ENCODE data around the gene INO80E. TPM values are rescaled to one million over a fixed set of nuclear protein-coding genes. Genes with fewer than 3 reads are reported as not detected.
A peak's percentile ranks its signal among the peaks of the same experiment; 100 is the strongest.

Gene INO80E
- total RNA-seq, 1 donor, result 21.8 TPM

GRCh38 chr16:29991571-29991904 lies 4.5 kb upstream of the INO80E start:
- no peak for DNase-seq (ENCODE audit: low read depth in 2 of 3, low spot score in 2 of 3)

DNA sequence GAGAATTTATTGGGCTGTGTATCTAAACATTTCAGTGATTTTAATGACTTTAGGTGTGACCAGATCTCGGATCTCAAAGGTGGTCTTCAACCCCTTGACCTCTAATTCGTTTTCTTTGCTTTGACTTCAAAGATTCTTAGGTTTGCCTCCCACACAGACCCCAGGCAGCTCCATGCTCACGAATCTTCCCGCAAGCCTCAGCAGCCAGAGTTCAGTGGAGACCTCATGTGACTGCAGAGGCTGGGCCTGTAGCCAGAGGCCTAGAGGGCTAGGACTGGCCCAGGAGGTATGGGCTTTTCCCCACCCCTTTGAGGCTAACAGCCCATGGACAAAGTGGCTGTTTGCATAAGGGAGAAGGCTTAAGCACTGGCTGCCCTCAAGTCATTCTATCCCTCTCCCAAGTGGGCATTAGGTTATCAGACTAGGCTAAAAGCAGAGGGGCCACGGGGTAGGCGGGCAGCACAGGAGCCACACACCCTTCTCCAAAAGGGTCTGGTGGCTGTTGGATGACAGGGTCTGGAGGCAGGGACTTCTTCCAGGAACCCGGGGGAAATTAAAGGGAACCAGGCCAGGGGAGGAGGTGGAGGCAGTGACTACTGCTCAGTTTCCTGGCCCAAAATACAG lies 3.6 kb upstream of the INO80E start:
- no peak for DNase-seq (ENCODE audit: low read depth in 2 of 3, low spot score in 2 of 3)

DNA sequence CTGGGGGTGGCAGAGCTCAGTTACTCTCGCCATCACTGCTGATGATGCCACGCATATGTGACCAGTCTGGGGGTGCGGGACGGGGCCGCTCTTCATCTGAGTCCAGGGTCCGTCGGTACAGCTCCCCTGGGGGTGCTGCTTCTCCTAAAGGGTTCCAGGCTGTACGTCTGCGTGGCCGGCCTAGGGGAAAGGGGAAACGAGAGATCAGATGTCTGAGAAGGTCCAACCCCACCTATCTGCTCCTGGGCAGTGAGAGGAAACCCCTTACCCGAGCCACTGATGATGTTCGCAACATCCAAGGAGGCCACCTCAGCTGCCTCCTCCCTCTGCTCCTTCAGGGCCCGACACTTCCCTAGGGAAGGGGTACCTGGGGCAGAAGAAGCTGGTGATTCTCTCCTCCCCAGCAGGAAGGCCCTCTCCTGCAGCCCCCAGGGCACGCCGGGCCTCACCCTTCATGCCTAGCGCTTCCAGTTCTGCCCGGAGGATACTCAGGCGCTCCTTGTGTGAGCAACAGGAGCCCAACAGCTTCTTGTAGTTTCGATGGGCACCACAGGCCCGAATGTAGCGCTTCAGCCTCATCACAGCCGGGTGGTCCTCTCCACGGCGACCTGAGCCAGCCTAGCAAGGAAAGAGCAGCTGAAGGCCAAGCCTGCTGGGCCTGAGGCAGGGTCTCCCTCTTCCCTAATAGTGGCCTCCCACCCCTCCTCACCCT lies 2.7 kb upstream of the INO80E start:
- DNase-seq (ENCODE audit: low read depth in 2 of 3, low spot score in 2 of 3), result no peak

- no peak for DNase-seq (ENCODE audit: low read depth in 2 of 3, low spot score in 2 of 3)
Measured at GRCh38 chr16:29993903-29994599, 2.0 kb upstream of the INO80E start.

DNA sequence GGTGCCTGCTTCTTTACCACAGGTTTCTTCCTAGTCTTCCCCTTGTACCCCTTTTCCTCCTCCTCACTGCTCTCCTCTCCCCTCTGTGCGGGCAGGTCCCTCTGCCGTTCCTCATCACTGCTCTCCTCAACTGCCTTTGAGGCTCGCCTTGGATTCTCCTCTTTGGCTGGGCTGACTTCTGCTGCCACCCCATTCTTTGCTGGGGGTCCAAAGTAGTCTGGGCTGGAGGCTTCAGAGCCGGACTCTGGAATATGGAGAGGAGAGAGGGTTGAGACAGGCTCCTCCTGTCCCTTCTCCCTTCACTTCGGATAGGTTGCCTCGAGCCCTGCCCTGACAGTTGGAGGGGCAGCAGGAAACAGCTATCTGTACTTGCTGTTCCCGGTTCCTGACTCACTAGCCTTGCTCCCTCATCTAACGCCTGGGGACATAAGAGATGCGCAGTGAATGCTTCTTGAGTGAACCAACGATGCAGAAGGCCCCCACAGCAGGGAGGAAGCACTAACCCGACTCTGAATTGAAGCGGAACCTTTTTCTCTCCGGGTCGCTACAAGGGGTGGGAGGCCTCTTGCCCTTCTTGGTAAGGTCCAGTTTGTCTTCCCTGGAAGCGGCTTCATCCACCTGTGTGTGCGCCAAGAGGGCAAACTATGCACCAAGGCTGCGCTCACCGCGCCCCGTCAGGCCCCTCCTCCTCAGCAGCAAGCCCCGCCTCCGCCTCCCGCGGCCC lies 1.3 kb upstream of the INO80E start:
- no peak for DNase-seq (ENCODE audit: low read depth in 2 of 3, low spot score in 2 of 3)

DNA sequence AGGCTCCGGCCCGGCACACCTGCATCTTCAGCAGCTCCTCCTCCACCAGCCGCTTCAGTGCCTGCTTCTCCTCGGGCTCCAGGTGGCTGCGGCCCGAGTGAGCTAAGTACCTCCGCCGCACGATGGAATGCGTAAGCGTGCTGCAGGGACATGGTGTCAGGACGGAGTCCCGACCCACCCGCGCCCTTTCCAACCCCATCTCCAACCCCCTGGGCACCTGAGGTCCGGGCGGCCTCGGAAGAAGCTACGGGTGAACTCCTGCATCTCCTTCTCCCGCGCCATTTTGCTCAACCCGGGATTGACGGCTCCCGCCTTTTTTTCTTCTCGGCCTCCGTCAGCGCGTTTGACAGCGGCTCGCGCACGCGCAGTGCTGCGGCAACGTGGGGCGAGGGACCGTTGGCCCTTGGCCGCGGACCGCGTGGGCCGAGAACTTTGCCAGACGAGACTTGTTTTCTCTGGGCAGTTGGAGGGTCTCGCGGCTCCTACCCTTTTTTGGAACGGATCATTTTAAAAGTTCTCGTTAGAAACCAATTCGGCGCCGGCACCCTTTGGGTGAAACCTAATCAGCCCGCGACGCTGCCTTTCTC lies 624 bp upstream of the INO80E start, which contains the start of gene HIRIP3:
HIRIP3 (minus strand) TSS at position 294 of the 587 bp plus-strand sequence; CDS start at position 282, 12 bp downstream.
- peak; percentile 76 to 88 (median 79) for DNase-seq (ENCODE audit: low read depth in 2 of 3, low spot score in 2 of 3)

DNA sequence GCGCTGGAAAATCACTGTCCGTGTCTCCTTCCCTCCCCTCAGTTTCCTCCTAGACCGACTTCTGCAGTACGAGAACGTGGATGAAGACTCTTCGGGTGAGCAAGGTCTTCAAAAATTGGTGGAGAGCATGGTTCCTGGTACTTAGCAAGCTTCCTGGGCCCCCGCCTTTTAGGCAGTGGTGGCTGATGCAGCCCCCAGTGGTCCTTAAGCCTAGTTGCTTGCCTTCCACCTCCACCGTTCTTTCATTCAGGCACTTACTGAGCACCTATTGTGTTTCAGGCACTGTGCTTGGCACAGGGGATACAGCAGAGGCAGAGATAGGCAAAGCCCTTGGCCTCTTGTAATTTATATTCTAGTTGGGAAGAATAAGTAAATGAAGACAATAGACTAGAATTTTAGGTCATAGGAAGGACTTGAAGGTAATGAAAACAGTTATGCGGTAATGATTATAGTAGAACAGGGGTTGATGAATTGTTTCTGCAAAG lies 767 bp downstream of the INO80E start:
- no peak for DNase-seq (ENCODE audit: low read depth in 2 of 3, low spot score in 2 of 3)

DNA sequence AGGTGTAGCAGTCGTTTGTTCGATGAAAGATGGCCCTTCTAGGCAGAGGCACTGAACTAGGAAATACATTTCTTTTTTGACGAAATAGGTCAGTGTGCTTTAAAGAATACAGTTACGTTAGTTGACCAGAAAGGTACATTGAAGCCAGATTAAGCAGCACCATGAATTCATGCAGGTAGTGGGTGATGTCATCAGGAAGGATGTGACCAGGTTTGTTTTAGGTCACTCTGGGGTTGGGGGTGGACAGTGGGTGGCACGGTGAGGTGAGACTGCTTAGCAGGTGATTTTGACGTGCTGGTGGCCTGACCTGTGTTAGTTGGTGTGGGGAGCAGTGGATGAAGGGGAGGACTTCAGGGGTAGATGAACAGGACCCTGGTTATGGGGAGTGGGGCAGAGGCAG lies 3.6 kb downstream of the INO80E start:
- DNase-seq (ENCODE audit: low read depth in 2 of 3, low spot score in 2 of 3), result no peak

DNA sequence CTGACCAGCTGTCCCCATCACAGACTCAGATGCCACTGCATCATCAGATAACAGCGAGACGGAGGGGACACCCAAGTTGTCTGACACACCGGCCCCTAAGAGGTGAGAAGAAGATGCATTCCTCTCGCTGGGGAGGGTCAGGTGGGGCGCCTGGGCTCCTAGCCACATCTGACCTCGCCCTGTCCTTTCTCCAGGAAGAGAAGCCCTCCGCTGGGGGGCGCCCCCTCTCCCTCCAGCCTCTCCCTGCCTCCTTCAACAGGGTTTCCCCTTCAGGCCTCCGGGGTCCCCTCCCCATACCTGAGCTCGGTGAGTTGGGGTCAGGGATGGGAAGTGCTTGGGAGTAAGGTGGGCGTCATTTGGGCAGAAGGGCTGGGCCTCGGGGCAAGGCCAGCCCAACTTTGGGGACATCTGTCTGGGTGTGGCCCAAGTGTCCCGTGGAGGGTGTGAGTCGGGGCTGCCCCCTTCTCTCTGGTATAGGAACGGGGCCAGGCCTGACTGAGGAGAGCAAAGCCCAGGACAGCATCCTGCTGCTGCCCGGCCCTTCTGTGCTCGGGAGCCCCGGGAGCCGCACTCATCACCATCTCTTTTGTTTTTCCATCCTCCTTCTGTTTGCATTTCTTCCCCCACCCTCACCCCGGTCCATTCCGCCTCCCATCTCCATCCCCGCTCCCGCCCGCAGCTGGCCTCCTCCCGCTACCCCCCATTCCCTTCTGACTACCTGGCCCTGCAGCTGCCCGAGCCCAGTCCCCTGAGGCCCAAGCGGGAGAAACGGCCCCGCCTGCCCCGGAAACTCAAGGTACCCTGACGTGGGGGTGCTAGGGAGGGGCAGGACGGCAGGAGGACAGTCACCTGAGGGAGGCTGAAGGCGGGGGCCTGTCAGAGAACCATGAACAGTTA lies 4.9 kb downstream of the INO80E start:
- no peak for DNase-seq (ENCODE audit: low read depth in 2 of 3, low spot score in 2 of 3)

- DNase-seq (ENCODE audit: low read depth in 2 of 3, low spot score in 2 of 3), result no peak
Measured at GRCh38 chr16:30002614-30003346, 6.7 kb downstream of the INO80E start.

GRCh38 chr16:30003670-30004423 lies 7.8 kb downstream of the INO80E start:
- DNase-seq (ENCODE audit: low read depth in 2 of 3, low spot score in 2 of 3), result no peak

GRCh38 chr16:30004424-30004776 lies 8.4 kb downstream of the INO80E start:
- DNase-seq (ENCODE audit: low read depth in 2 of 3, low spot score in 2 of 3), result no peak

GRCh38 chr16:30004811-30005242 lies 8.8 kb downstream of the INO80E start:
- DNase-seq (ENCODE audit: low read depth in 2 of 3, low spot score in 2 of 3), result peak in 2 of 3 donors; percentile 23 to 47

GRCh38 chr16:30005341-30006094 lies 9.5 kb downstream of the INO80E start:
- peak in 2 of 3 donors; percentile 53 to 66 for DNase-seq (ENCODE audit: low read depth in 2 of 3, low spot score in 2 of 3)

GRCh38 chr16:30006095-30006473 lies 10.0 kb downstream of the INO80E start:
- no peak for DNase-seq (ENCODE audit: low read depth in 2 of 3, low spot score in 2 of 3)

DNA sequence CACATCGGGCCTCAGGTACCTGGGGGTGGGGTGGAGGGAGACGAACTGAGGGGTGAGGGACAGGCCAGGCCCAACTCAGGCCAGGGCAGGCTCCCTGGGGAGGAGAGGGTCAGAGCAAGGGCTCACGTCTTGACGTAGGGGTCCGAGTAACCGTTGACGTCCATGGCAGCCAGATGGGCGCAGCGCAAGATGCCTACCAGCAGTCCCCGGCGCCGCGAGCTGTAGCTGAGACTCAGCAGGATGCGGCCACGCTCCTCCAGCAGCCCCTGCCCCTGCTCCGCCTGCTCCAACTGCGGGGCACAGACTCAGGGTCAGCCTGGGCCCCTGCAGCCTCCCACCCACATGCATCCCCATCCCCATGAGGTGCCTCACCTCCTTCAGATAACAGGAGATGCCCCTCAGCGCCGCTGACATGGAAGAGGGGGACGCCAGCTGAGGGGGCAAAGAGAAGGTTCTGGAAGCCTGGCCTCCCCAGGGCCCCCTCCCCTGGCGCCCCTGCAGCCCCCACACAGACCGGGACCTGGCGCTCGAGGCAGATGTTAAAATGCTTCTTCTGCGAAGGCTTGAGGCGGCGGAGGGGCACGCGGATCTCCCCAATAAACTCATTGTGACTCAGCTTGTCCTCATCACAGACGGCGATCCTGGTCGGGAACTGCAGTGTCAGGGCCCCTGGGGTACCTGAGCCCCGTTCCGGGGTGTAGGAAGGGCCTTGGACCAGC lies 10.8 kb downstream of the INO80E start:
- no peak for DNase-seq (ENCODE audit: low read depth in 2 of 3, low spot score in 2 of 3)

DNA sequence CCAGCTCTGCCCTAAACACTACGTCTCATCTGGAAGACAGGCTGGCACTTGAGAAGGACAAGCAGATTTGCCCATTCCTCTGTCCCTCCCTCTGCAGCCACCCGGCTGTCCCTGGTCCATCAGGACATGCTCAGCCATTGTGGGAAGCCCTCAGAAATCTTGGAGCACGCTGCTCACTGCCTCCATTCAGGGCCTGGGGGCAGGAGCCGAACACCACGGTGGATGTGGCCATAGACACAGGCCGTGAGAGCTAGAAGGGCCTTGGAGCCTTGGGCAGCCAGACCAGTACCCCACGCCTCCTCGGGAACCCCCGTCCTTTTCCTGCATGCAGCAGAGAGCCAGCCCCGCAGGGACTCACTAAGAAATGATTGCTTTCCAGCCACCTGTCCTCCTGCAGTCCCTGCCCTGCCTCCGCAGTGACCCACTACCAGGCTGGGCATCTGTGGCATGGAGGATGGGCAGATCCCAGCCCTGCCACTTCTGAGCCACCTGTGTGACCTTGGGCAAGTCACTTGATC lies 11.4 kb downstream of the INO80E start:
- DNase-seq (ENCODE audit: low read depth in 2 of 3, low spot score in 2 of 3), result no peak
